Measurements from ENCODE around the gene TMED10.

Gene TMED10

GRCh38 chr14:75119056-75119455 is 57.4 kb downstream of the TMED10 start:
- Histone ChIP-seq H3K4me3 (no peak overlapping the region), H3K4me2 (no peak overlapping the region), H4K20me1 (no peaks in the 10 kb centered on the region; a peak in 2 of 22 replicates), H3K27me3 (no peaks in the 10 kb centered on the region), H3K36me3 (peaks cover 58 to 98% (median 71%) of the 10 kb centered on the region in 11 experiments), H3K27ac (no peak overlapping the region), H3K9me3 (replicated peaks in 1 of 11) (no peaks in the 10 kb centered on the region), H3K9ac (no peak overlapping the region), H3K4me1 (peaks cover 5 to 44% (median 25%) of the 10 kb centered on the region in 10 experiments; a peak in 17 of 20 replicates)
- TF ChIP-seq Cebpa-rat (IDR thresholded peaks at IDR 0.05): no peak

GRCh38 chr14:75113932-75114539 is 62.4 kb downstream of the TMED10 start:
- no peak overlapping the region for H3K9ac ChIP-seq
- 0 out of 22 replicates have a peak, but pooled peaks cover 0 to 6% (median 0%) of the 10 kb centered on the region in 11 experiments for H4K20me1 ChIP-seq
- no peaks in the 10 kb centered on the region for H3K9me3 ChIP-seq (replicated peaks in 1 of 11)
- no peak for TF ChIP-seq Cebpa-rat (IDR thresholded peaks at IDR 0.05)
- no peak overlapping the region for H3K4me3 ChIP-seq
- H3K27ac ChIP-seq: no peak overlapping the region
- peak overlapping the region in 6 of 11 experiments; percentile 1 to 31 (median 15); a peak in 6 of 22 replicates for H3K4me2 ChIP-seq
- peaks cover 0 to 8% (median 6%) of the 10 kb centered on the region in 10 experiments; a peak in 13 of 20 replicates for H3K4me1 ChIP-seq
- H3K27me3 ChIP-seq: no peaks in the 10 kb centered on the region
- H3K36me3 ChIP-seq: peaks cover 97 to 100% (median 99%) of the 10 kb centered on the region in 11 experiments

- H3K36me3 ChIP-seq: peaks cover 96 to 100% (median 100%) of the 10 kb centered on the region in 11 experiments
- peaks cover 0 to 8% (median 6%) of the 10 kb centered on the region in 10 experiments; a peak in 10 of 20 replicates for H3K4me1 ChIP-seq
- H3K9me3 ChIP-seq (replicated peaks in 1 of 11): no peaks in the 10 kb centered on the region
- no peak overlapping the region for H3K9ac ChIP-seq
- TF ChIP-seq Cebpa-rat (IDR thresholded peaks at IDR 0.05): no peak
- no peaks in the 10 kb centered on the region for H3K27me3 ChIP-seq
- H3K27ac ChIP-seq: no peak overlapping the region
- 0 out of 22 replicates have a peak, but pooled peaks cover 0 to 6% (median 0%) of the 10 kb centered on the region in 11 experiments for H4K20me1 ChIP-seq
- no peak overlapping the region for H3K4me2 ChIP-seq
- H3K4me3 ChIP-seq: no peak overlapping the region
Measured at GRCh38 chr14:75109877-75110276, 66.5 kb downstream of the TMED10 start.

GRCh38 chr14:75107186-75107585 is 69.2 kb downstream of the TMED10 start:
- Histone ChIP-seq H3K9me3 (replicated peaks in 1 of 11) (no peaks in the 10 kb centered on the region), H3K4me1 (no peaks in the 10 kb centered on the region), H3K4me2 (no peak overlapping the region), H3K36me3 (peaks cover 94 to 100% (median 96%) of the 10 kb centered on the region in 11 experiments), H3K27ac (no peak overlapping the region), H3K27me3 (no peaks in the 10 kb centered on the region), H3K4me3 (no peak overlapping the region), H3K9ac (no peak overlapping the region), H4K20me1 (0 out of 22 replicates have a peak, but pooled peaks cover 0 to 5% (median 0%) of the 10 kb centered on the region in 11 experiments)
- TF ChIP-seq Cebpa-rat (IDR thresholded peaks at IDR 0.05): no peak

- Histone ChIP-seq H3K4me2 (no peak overlapping the region), H4K20me1 (peaks cover 0 to 4% (median 0%) of the 10 kb centered on the region in 11 experiments; a peak in 2 of 22 replicates), H3K4me1 (no peaks in the 10 kb centered on the region), H3K27ac (no peak overlapping the region), H3K4me3 (no peak overlapping the region), H3K9me3 (replicated peaks in 1 of 11) (no peaks in the 10 kb centered on the region), H3K27me3 (no peaks in the 10 kb centered on the region), H3K36me3 (peaks cover 93 to 100% (median 96%) of the 10 kb centered on the region in 11 experiments), H3K9ac (no peak overlapping the region)
- no peak for TF ChIP-seq Cebpa-rat (IDR thresholded peaks at IDR 0.05)
Measured at GRCh38 chr14:75101491-75101890, 74.9 kb downstream of the TMED10 start.

GRCh38 chr14:75098682-75099081 is 77.7 kb downstream of the TMED10 start:
- Histone ChIP-seq H4K20me1 (peaks cover 0 to 4% (median 0%) of the 10 kb centered on the region in 11 experiments; a peak in 2 of 22 replicates), H3K4me3 (no peak overlapping the region), H3K9ac (no peak overlapping the region), H3K9me3 (replicated peaks in 1 of 11) (no peaks in the 10 kb centered on the region), H3K4me1 (no peaks in the 10 kb centered on the region), H3K27me3 (no peaks in the 10 kb centered on the region), H3K27ac (no peak overlapping the region), H3K4me2 (no peak overlapping the region), H3K36me3 (peaks cover 93 to 100% (median 96%) of the 10 kb centered on the region in 11 experiments)
- TF ChIP-seq Cebpa-rat (IDR thresholded peaks at IDR 0.05): no peak

- Histone ChIP-seq H3K4me1 (no peaks in the 10 kb centered on the region), H3K9ac (no peak overlapping the region), H3K36me3 (peaks cover 93 to 100% (median 96%) of the 10 kb centered on the region in 11 experiments), H3K27me3 (no peaks in the 10 kb centered on the region), H3K4me2 (no peak overlapping the region), H3K9me3 (replicated peaks in 1 of 11) (no peaks in the 10 kb centered on the region), H4K20me1 (peaks cover 0 to 4% (median 0%) of the 10 kb centered on the region in 11 experiments; a peak in 2 of 22 replicates), H3K27ac (no peak overlapping the region), H3K4me3 (no peak overlapping the region)
- no peak for TF ChIP-seq Cebpa-rat (IDR thresholded peaks at IDR 0.05)
Measured at GRCh38 chr14:75098212-75098611, 78.2 kb downstream of the TMED10 start.

- Histone ChIP-seq H4K20me1 (peaks cover 0 to 4% (median 0%) of the 10 kb centered on the region in 11 experiments; a peak in 2 of 22 replicates), H3K27ac (no peak overlapping the region), H3K36me3 (peaks cover 95 to 100% (median 100%) of the 10 kb centered on the region in 11 experiments), H3K4me2 (no peak overlapping the region), H3K4me3 (no peak overlapping the region), H3K9me3 (replicated peaks in 1 of 11) (no peaks in the 10 kb centered on the region), H3K27me3 (no peaks in the 10 kb centered on the region), H3K4me1 (no peaks in the 10 kb centered on the region), H3K9ac (no peak overlapping the region)
- TF ChIP-seq Cebpa-rat (IDR thresholded peaks at IDR 0.05): no peak
Measured at GRCh38 chr14:75096959-75097358, 79.5 kb downstream of the TMED10 start.

- Histone ChIP-seq H3K27ac (no peak overlapping the region), H3K4me2 (no peak overlapping the region), H3K4me3 (no peak overlapping the region), H3K36me3 (peaks cover 94 to 100% (median 100%) of the 10 kb centered on the region in 11 experiments), H3K9me3 (replicated peaks in 1 of 11) (no peaks in the 10 kb centered on the region), H3K4me1 (no peaks in the 10 kb centered on the region), H4K20me1 (peaks cover 0 to 4% (median 0%) of the 10 kb centered on the region in 11 experiments; a peak in 2 of 22 replicates), H3K9ac (no peak overlapping the region), H3K27me3 (no peaks in the 10 kb centered on the region)
- no peak for TF ChIP-seq Cebpa-rat (IDR thresholded peaks at IDR 0.05)
Measured at GRCh38 chr14:75095690-75096089, 80.7 kb downstream of the TMED10 start.
